ENCODE results near the gene OCRL. TPM values are rescaled to one million over a fixed set of nuclear protein-coding genes. Genes with fewer than 3 reads are reported as not detected.

OCRL gene
- total and polyA plus RNA-seq, 2 of the 13 experiments (the other 11 are each of a cell fraction or from before 2014, with no cell fraction given), result 13.4 to 32.0 TPM

- TF ChIP-seq GATAD2A (CRISPR knock-in tag; IDR thresholded peaks at IDR 0.05), result 0 out of 2 replicates have a peak, but pooled peaks have one; percentile 31
- no peak for TF ChIP-seq HNF1B (CRISPR knock-in tag; IDR thresholded peaks at IDR 0.05)
- TF ChIP-seq PRDM15 (CRISPR knock-in tag; IDR thresholded peaks at IDR 0.05), result no peak
- 0 out of 2 replicates have a peak, but pooled peaks have one; percentile 30 for TF ChIP-seq SIX4 (CRISPR knock-in tag; IDR thresholded peaks at IDR 0.05)
- TF ChIP-seq ZNF292 (CRISPR knock-in tag; IDR thresholded peaks at IDR 0.05; ENCODE audit: borderline replicate concordance, low read depth), result no peak
- peak; percentile 30; the same call in 1 of the 2 replicates for TF ChIP-seq AHDC1 (CRISPR knock-in tag; IDR thresholded peaks at IDR 0.05; ENCODE audit: borderline replicate concordance)
- no peak for TF ChIP-seq FOXA1 (IDR thresholded peaks at IDR 0.05)
- TF ChIP-seq FOXA1 (CRISPR knock-in tag; IDR thresholded peaks at IDR 0.05), result 0 out of 2 replicates have a peak, but pooled peaks have one; percentile 20
Measured at GRCh38 chrX:129586446-129586845, 46.4 kb downstream of the OCRL start (continued).

Measured in HepG2 (cell line).